HG02840 (cell line): Measurements from ENCODE around the gene SHC4.
"Not testable (repeated sequence)": the region's sequence is repeated elsewhere in the genome, so short reads cannot be mapped to it uniquely, and the experiment has no call there.

Experiments used
- ATAC-seq: cut with Tn5 transposase; IDR thresholded peaks from one replicate; pipeline ENCODE4 v1.9.1; 2021; ENCODE audit warnings: mild to moderate bottlenecking, moderate library complexity, moderate number of reproducible peaks; ENCODE audit not compliant: unreplicated experiment, low FRiP score

Gene SHC4

GRCh38 chr15:48963524-48964113 lies at the start of gene SHC4:
Gene SHC4, minus strand, starts transcription at chr15:48963919. Its CDS starts 904 bp downstream, at chr15:48963015.
- no peak for ATAC-seq

- no peak for ATAC-seq
These were observed 35.6 kb upstream of the SHC4 start for GRCh38 chr15:48999314-48999713.

- no peak for ATAC-seq
These were observed 32.6 kb upstream of the SHC4 start for GRCh38 chr15:48996276-48996675.

GRCh38 chr15:48993380-48993779 lies 29.7 kb upstream of the SHC4 start:
- ATAC-seq, result no peak

- no peak for ATAC-seq
These were observed 28.8 kb upstream of the SHC4 start for GRCh38 chr15:48992545-48992944.

- no peak for ATAC-seq
These were observed 28.4 kb upstream of the SHC4 start for GRCh38 chr15:48992096-48992495.

- ATAC-seq, result no peak
These were observed 25.5 kb upstream of the SHC4 start for GRCh38 chr15:48989170-48989569.

GRCh38 chr15:48987142-48987541 lies 23.4 kb upstream of the SHC4 start:
- ATAC-seq, result no peak

- no peak for ATAC-seq
These were observed 22.5 kb upstream of the SHC4 start for GRCh38 chr15:48986240-48986639.

- ATAC-seq, result no peak
These were observed 21.8 kb upstream of the SHC4 start for GRCh38 chr15:48985516-48985915.

GRCh38 chr15:48984811-48985352 lies 21.2 kb upstream of the SHC4 start:
- ATAC-seq, result no peak

- ATAC-seq, result no peak
These were observed 20.4 kb upstream of the SHC4 start for GRCh38 chr15:48984021-48984710.

- no peak for ATAC-seq
These were observed 19.6 kb upstream of the SHC4 start for GRCh38 chr15:48983300-48983699.

GRCh38 chr15:48981941-48982340 lies 18.2 kb upstream of the SHC4 start:
- ATAC-seq, result no peak

- ATAC-seq, result no peak
These were observed 14.9 kb upstream of the SHC4 start for GRCh38 chr15:48978638-48979037.

GRCh38 chr15:48976444-48977088 lies 12.8 kb upstream of the SHC4 start:
- ATAC-seq, result no peak

- peak; percentile 89 for ATAC-seq
These were observed 12.0 kb upstream of the SHC4 start for GRCh38 chr15:48975472-48976419.

GRCh38 chr15:48974882-48975281 lies 11.2 kb upstream of the SHC4 start:
- ATAC-seq, result no peak

- ATAC-seq, result no peak
These were observed 9.2 kb upstream of the SHC4 start for GRCh38 chr15:48972750-48973503.

- not testable (repeated sequence) for ATAC-seq
These were observed 7.2 kb upstream of the SHC4 start for GRCh38 chr15:48970926-48971325.
